H9 (cell line): ENCODE results near the gene JAKMIP1. TPM values are rescaled to one million over a fixed set of nuclear protein-coding genes. Genes with fewer than 3 reads are reported as not detected.

Experiments used
- DNase-seq: peaks from one replicate; pipeline ENCODE4 v3.0.0-alpha.2; 2017
- H2AFZ ChIP-seq: one replicate; pipeline ENCODE4 v1.6.1; 2013; ENCODE audit warnings: mild to moderate bottlenecking, low read length, control low read depth, moderate library complexity
- H2AK5ac ChIP-seq: 2 replicates; pipeline ENCODE4 v1.6.1; 2013; ENCODE audit warnings: low read length, control low read depth, mixed read lengths; ENCODE audit not compliant: insufficient read length
- H2BK120ac ChIP-seq: one replicate; pipeline ENCODE4 v1.6.1; 2013; ENCODE audit warnings: low read depth, mild to moderate bottlenecking, low read length, control low read depth, inconsistent platforms; ENCODE audit not compliant: poor library complexity, severe bottlenecking
- H2BK12ac ChIP-seq: 2 replicates; pipeline ENCODE4 v1.6.1; 2013; ENCODE audit warnings: low read length, control low read depth, mixed read lengths, low read depth; ENCODE audit not compliant: insufficient read length
- H2BK15ac ChIP-seq: 2 replicates; pipeline ENCODE4 v1.6.1; 2013; ENCODE audit warnings: low read depth, low read length, control low read depth
- H2BK20ac ChIP-seq: one replicate; pipeline ENCODE4 v1.6.1; 2013; ENCODE audit warnings: low read depth, mild to moderate bottlenecking, low read length, control low read depth, inconsistent platforms; ENCODE audit not compliant: poor library complexity, severe bottlenecking
- H2BK5ac ChIP-seq: 2 replicates; pipeline ENCODE4 v1.6.1; 2013; ENCODE audit warnings: low read length, control low read depth, mixed read lengths; ENCODE audit not compliant: insufficient read length
- H3K14ac ChIP-seq: 2 replicates; pipeline ENCODE4 v1.6.1; 2013; ENCODE audit warnings: low read length, control low read depth; ENCODE audit not compliant: insufficient read depth
- H3K18ac ChIP-seq: 2 replicates; pipeline ENCODE4 v1.6.1; 2013; ENCODE audit warnings: low read depth, mild to moderate bottlenecking, mixed read lengths, low read length, control low read depth; ENCODE audit not compliant: insufficient read length
- H3K23ac ChIP-seq: 2 replicates; pipeline ENCODE4 v1.6.1; 2013; ENCODE audit warnings: low read length, control low read depth, mixed read lengths, low read depth; ENCODE audit not compliant: insufficient read length
- H3K23me2 ChIP-seq: 2 replicates; pipeline ENCODE4 v1.6.1; 2013; ENCODE audit warnings: low read depth, mild to moderate bottlenecking, mixed read lengths, low read length, control low read depth; ENCODE audit not compliant: insufficient read length, poor library complexity, severe bottlenecking
- H3K27ac ChIP-seq: 2 replicates; pipeline ENCODE4 v1.5.1; 2013; ENCODE audit warnings: low read length, control low read depth, mixed read lengths, low read depth; ENCODE audit not compliant: insufficient read length
- H3K27me3 ChIP-seq: 2 replicates; pipeline ENCODE4 v1.6.1; 2013; ENCODE audit warnings: low read length, control low read depth, inconsistent platforms; ENCODE audit not compliant: insufficient read depth
- H3K4ac ChIP-seq: 2 replicates; pipeline ENCODE4 v1.6.1; 2013; ENCODE audit warnings: low read depth, mild to moderate bottlenecking, control low read depth, inconsistent platforms, low read length, moderate library complexity
- H3K4me1 ChIP-seq: 2 replicates; pipeline ENCODE4 v1.6.1; 2013; ENCODE audit warnings: low read length, control low read depth, inconsistent platforms; ENCODE audit not compliant: insufficient read depth
- H3K4me2 ChIP-seq: 2 replicates; pipeline ENCODE4 v1.6.1; 2013; ENCODE audit warnings: low read length, control low read depth, mixed read lengths; ENCODE audit not compliant: insufficient read length, insufficient read depth
- H3K56ac ChIP-seq: 2 replicates; pipeline ENCODE4 v1.6.1; 2013; ENCODE audit warnings: low read depth, mild to moderate bottlenecking, mixed read lengths, low read length, control low read depth; ENCODE audit not compliant: insufficient read length
- H3K79me1 ChIP-seq: 2 replicates; pipeline ENCODE4 v1.6.1; 2013; ENCODE audit warnings: low read depth, mild to moderate bottlenecking, moderate library complexity, low read length, control low read depth, inconsistent platforms; ENCODE audit not compliant: insufficient read depth, poor library complexity, severe bottlenecking
- H3K79me2 ChIP-seq: 2 replicates; pipeline ENCODE4 v1.6.1; 2013; ENCODE audit warnings: low read length, control low read depth, inconsistent platforms; ENCODE audit not compliant: insufficient read depth
- H3K9ac ChIP-seq: 2 replicates; pipeline ENCODE4 v1.6.1; 2013; ENCODE audit warnings: low read length, control low read depth, mixed read lengths; ENCODE audit not compliant: insufficient read length; ENCODE audit errors: extremely low read depth
- H3K9me3 ChIP-seq: one replicate; pipeline ENCODE4 v1.6.1; 2013; ENCODE audit warnings: low read depth, low read length, inconsistent platforms; ENCODE audit not compliant: control insufficient read depth
- H3T11ph ChIP-seq: one replicate; pipeline ENCODE4 v1.6.1; 2013; ENCODE audit warnings: mild to moderate bottlenecking, low read length, control low read depth, inconsistent platforms
- H4K20me1 ChIP-seq: one replicate; pipeline ENCODE4 v1.6.1; 2013; ENCODE audit not compliant: control insufficient read depth, insufficient read length, insufficient read depth
- H4K5ac ChIP-seq: 2 replicates; pipeline ENCODE4 v1.6.1; 2013; ENCODE audit warnings: low read depth, mild to moderate bottlenecking, mixed read lengths, low read length, control low read depth; ENCODE audit not compliant: insufficient read length
- H4K8ac ChIP-seq: replicated peaks from 2 replicates; pipeline ENCODE4 v1.6.1; 2013; ENCODE audit warnings: low read length, control low read depth, mixed read lengths, low read depth; ENCODE audit not compliant: insufficient read length
- H4K91ac ChIP-seq: 2 replicates; pipeline ENCODE4 v1.6.1; 2013; ENCODE audit warnings: low read depth, mild to moderate bottlenecking, moderate library complexity, mixed read lengths, low read length, control low read depth; ENCODE audit not compliant: insufficient read length
- H3K27ac Mint-ChIP-seq, 3 experiments: 2 replicates in 2 of 3; 3 replicates in 1 of 3; pipeline ENCODE4 v1.8.0; 2020 to 2021; ENCODE audit warnings: mixed read lengths in 3 of 3, mild to moderate bottlenecking in 1 of 3, moderate library complexity in 1 of 3
- H3K27me3 Mint-ChIP-seq: 2 replicates; pipeline ENCODE4 v1.8.0; 2021; ENCODE audit warnings: low read depth, mild to moderate bottlenecking, moderate library complexity, mixed read lengths
- H3K36me3 Mint-ChIP-seq, 3 experiments: 2 replicates in 2 of 3; 3 replicates in 1 of 3; pipeline ENCODE4 v1.8.0; 2020 to 2021; ENCODE audit warnings: low read depth in 3 of 3, mixed read lengths in 3 of 3; ENCODE audit not compliant: insufficient read depth in 1 of 3
- H3K4me1 Mint-ChIP-seq, 2 experiments: 2 replicates each; pipeline ENCODE4 v1.8.0; 2020; ENCODE audit warnings: mixed read lengths in 2 of 2
- H3K4me3 Mint-ChIP-seq, 2 experiments: 2 replicates in 1 of 2; 3 replicates in 1 of 2; pipeline ENCODE4 v1.8.0; 2020 to 2021; ENCODE audit warnings: mild to moderate bottlenecking in 2 of 2, mixed read lengths in 2 of 2, moderate library complexity in 1 of 2
- H3K9me3 Mint-ChIP-seq, 2 experiments: 2 replicates in 1 of 2; 3 replicates in 1 of 2; pipeline ENCODE4 v1.8.0; 2020; ENCODE audit warnings: mild to moderate bottlenecking in 2 of 2, mixed read lengths in 2 of 2, moderate library complexity in 1 of 2
- WGBS: extraction: QIAGEN DNeasy Blood & Tissue Kit; methylation state at CpG from one replicate; pipeline ENCODE4 v1.1.7; 2013; ENCODE audit warnings: missing lambda C conversion rate, low lambda C conversion rate, mixed read lengths; ENCODE audit not compliant: insufficient read length; ENCODE audit errors: extremely low coverage; 5-methylcytosine and 5-hydroxymethylcytosine counted together
- total RNA-seq: library from RNA; stranded (reverse); gene quantifications from 2 replicates; pipeline ENCODE4 v1.2.1, GENCODE V29; 2021
- TF ChIP-seq, protein P1 (sequence below): fragments of 200-600 bp; sonication (generic); conservative IDR thresholded peaks from 3 replicates; pipeline ENCODE4 v1.8.0; 2021; ENCODE audit warnings: antibody characterized with exemption, mild to moderate bottlenecking

The JAKMIP1 gene
- total RNA-seq, 1 experiment from 2014 or later = 1.5 TPM

DNA sequence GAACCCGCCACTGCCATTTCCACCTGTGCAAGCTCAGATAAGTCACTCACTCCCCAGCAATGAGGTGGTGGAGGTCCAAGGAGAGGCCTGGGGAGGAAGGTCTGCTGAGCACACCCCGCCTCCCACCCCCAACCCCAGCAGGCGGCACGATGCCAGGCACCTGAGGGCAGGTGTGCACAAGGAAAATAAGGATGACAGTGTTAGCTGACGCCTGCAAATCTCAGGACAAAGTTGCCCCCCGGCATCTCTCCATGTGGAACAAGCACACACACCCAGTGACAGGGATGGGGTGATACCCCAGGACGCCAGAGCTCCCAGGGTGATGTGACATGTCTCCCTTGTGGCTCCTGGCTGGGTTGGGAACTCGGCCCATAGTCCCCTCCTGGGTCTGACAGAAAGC lies 9.9 kb downstream of the JAKMIP1 start:
- Histone ChIP-seq H3K79me1 (no peaks in the 10 kb centered on the region), H2BK12ac (no peak overlapping the region), H4K20me1 (peaks cover 2% of the 10 kb centered on the region), H3K56ac (no peak overlapping the region), H2BK15ac (no peak overlapping the region), H3K14ac (no peak overlapping the region; the same call in 1 of the 2 replicates), H2BK20ac (no peak overlapping the region), H3T11ph (no peak overlapping the region), H4K91ac (no peak overlapping the region), H3K23ac (no peak overlapping the region), H3K79me2 (no peaks in the 10 kb centered on the region), H4K5ac (no peak overlapping the region), H3K9me3 (no peaks in the 10 kb centered on the region), H2BK120ac (no peak overlapping the region), H3K4ac (no peak overlapping the region), H2AK5ac (no peak overlapping the region), H3K18ac (no peak overlapping the region), H3K27me3 (no peaks in the 10 kb centered on the region), H3K4me2 (no peak overlapping the region), H4K8ac (no peak overlapping the region), H2AFZ (no peak overlapping the region), H3K4me1 (peaks cover 4% of the 10 kb centered on the region; the same call in 1 of the 2 replicates), H3K23me2 (no peaks in the 10 kb centered on the region), H2BK5ac (no peak overlapping the region), H3K27ac (no peak overlapping the region), H3K9ac (no peak overlapping the region)
- Mint-ChIP-seq H3K4me1 (peaks cover 16 to 24% of the 10 kb centered on the region in 2 experiments), H3K27ac (0 out of 7 replicates have a peak overlapping the region, but pooled peaks of 1 of the 3 experiments have one; percentile 11), H3K4me3 (no peak overlapping the region), H3K27me3 (peaks cover 7% of the 10 kb centered on the region), H3K36me3 (peaks cover 0 to 3% (median 0%) of the 10 kb centered on the region in 3 experiments; a peak in 4 of 7 replicates), H3K9me3 (peaks cover 0 to 4% of the 10 kb centered on the region in 2 experiments; a peak in 2 of 5 replicates)
- TF ChIP-seq, protein P1, sequence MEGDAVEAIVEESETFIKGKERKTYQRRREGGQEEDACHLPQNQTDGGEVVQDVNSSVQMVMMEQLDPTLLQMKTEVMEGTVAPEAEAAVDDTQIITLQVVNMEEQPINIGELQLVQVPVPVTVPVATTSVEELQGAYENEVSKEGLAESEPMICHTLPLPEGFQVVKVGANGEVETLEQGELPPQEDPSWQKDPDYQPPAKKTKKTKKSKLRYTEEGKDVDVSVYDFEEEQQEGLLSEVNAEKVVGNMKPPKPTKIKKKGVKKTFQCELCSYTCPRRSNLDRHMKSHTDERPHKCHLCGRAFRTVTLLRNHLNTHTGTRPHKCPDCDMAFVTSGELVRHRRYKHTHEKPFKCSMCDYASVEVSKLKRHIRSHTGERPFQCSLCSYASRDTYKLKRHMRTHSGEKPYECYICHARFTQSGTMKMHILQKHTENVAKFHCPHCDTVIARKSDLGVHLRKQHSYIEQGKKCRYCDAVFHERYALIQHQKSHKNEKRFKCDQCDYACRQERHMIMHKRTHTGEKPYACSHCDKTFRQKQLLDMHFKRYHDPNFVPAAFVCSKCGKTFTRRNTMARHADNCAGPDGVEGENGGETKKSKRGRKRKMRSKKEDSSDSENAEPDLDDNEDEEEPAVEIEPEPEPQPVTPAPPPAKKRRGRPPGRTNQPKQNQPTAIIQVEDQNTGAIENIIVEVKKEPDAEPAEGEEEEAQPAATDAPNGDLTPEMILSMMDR = no peak
- no peak for DNase-seq
- no CpG with 5 or more reads among the region's 8 CpGs for WGBS
